H1 (cell line): ENCODE results near the gene NOS2. TPM values are rescaled to one million over a fixed set of nuclear protein-coding genes. Genes with fewer than 3 reads are reported as not detected.

Experiments
- SUZ12 ChIP-seq: fragments of 200-600 bp; sonication (generic); IDR thresholded peaks from 2 replicates; pipeline ENCODE4 v1.6.1; 2012; ENCODE audit warnings: mild to moderate bottlenecking, inconsistent platforms, low read length, moderate library complexity, mixed read lengths
- ZNF274 ChIP-seq: IDR thresholded peaks from 2 replicates; pipeline ENCODE4 v1.7.0; 2012; ENCODE audit warnings: low read length, borderline replicate concordance; ENCODE audit errors: extremely low read depth
- polyA plus RNA-seq, 7 experiments: library from polyadenylated mRNA; depleted of rRNA in 3 of 7; stranded (reverse) in 5 of 7; unstranded in 2 of 7; fragments of >200 nt in 5 of 7; fragments of 200-250 nt in 2 of 7; gene quantifications; 1 replicate in 5 of 7; 2 replicates in 1 of 7; 4 replicates in 1 of 7; pipeline versions ENCODE4 v1.2.1 to v1.2.3, GENCODE V29; 2011 to 2013; ENCODE audit warnings: missing spikeins in 2 of 7, mixed read lengths in 2 of 7
- total RNA-seq: library from RNA; stranded (reverse); fragmentation: NEBNext Ultra II Directional; extraction: Animal tissue kit (Norgen Biotek cat#: 25700); gene quantifications from 2 replicates; pipeline ENCODE4 v1.2.1, GENCODE V29; 2021
- TF ChIP-seq, protein P1 (sequence below), 3 experiments: IDR thresholded peaks; 1 replicate in 2 of 3; 2 replicates in 1 of 3; pipeline versions ENCODE4 v1.5.1 to v1.6.1; 2011; ENCODE audit warnings: low read length in 3 of 3, mild to moderate bottlenecking in 3 of 3, inconsistent platforms in 2 of 3, low read depth in 1 of 3, moderate library complexity in 1 of 3; ENCODE audit not compliant: insufficient read depth in 1 of 3; ENCODE audit errors: control extremely low read depth in 1 of 3

The NOS2 gene
- total and polyA plus RNA-seq, 2 of the 8 experiments (the other 6 are each of a cell fraction or from before 2014, with no cell fraction given), result 1.0 to 1.9 TPM

- TF ChIP-seq ZNF274 (no peak), SUZ12 (no peak)
- TF ChIP-seq, protein P1, sequence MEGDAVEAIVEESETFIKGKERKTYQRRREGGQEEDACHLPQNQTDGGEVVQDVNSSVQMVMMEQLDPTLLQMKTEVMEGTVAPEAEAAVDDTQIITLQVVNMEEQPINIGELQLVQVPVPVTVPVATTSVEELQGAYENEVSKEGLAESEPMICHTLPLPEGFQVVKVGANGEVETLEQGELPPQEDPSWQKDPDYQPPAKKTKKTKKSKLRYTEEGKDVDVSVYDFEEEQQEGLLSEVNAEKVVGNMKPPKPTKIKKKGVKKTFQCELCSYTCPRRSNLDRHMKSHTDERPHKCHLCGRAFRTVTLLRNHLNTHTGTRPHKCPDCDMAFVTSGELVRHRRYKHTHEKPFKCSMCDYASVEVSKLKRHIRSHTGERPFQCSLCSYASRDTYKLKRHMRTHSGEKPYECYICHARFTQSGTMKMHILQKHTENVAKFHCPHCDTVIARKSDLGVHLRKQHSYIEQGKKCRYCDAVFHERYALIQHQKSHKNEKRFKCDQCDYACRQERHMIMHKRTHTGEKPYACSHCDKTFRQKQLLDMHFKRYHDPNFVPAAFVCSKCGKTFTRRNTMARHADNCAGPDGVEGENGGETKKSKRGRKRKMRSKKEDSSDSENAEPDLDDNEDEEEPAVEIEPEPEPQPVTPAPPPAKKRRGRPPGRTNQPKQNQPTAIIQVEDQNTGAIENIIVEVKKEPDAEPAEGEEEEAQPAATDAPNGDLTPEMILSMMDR (IDR thresholded peaks at IDR 0.05; ENCODE audit: control extremely low read depth in 1 of 3, insufficient read depth in 1 of 3, low read depth in 1 of 3, low read length in 3 of 3), result no peak
These were observed 7.5 kb upstream of the NOS2 start (continued) for GRCh38 chr17:27807567-27808470.
